Measurements from ENCODE around the gene PTPRD. TPM values are rescaled to one million over a fixed set of nuclear protein-coding genes. Genes with fewer than 3 reads are reported as not detected.
"Not testable (repeated sequence)": the region's sequence is repeated elsewhere in the genome, so short reads cannot be mapped to it uniquely, and the experiment has no call there.

PTPRD gene
- total RNA-seq, 1 donor from 2014 or later = 0.05 TPM

- Mint-ChIP-seq H3K27ac (no peak overlapping the region), H3K27me3 (ENCODE audit: insufficient read depth) (no peaks in the 10 kb centered on the region), H3K4me3 (no peak overlapping the region), H3K36me3 (ENCODE audit: low read depth) (no peaks in the 10 kb centered on the region), H3K9me3 (no peaks in the 10 kb centered on the region), H3K4me1 (ENCODE audit: low read depth) (no peaks in the 10 kb centered on the region)
- intact Hi-C loops (cut with micrococcal nuclease) = no loop called here
- no peak for DNase-seq (ENCODE audit: low spot score)
Observed at GRCh38 chr9:9133526-9133925, 1479.3 kb downstream of the PTPRD start.

GRCh38 chr9:9124616-9125015, 1488.2 kb downstream of the PTPRD start:
- Mint-ChIP-seq H3K4me3 (no peak overlapping the region), H3K27ac (no peak overlapping the region), H3K9me3 (no peaks in the 10 kb centered on the region), H3K27me3 (ENCODE audit: insufficient read depth) (no peaks in the 10 kb centered on the region), H3K36me3 (ENCODE audit: low read depth) (no peaks in the 10 kb centered on the region), H3K4me1 (ENCODE audit: low read depth) (no peaks in the 10 kb centered on the region)
- DNase-seq (ENCODE audit: low spot score) = no peak
- intact Hi-C loops (cut with micrococcal nuclease) = no loop called here

GRCh38 chr9:9122230-9122875, 1490.4 kb downstream of the PTPRD start:
- Mint-ChIP-seq H3K27me3 (ENCODE audit: insufficient read depth) (no peaks in the 10 kb centered on the region), H3K4me1 (ENCODE audit: low read depth) (no peaks in the 10 kb centered on the region), H3K36me3 (ENCODE audit: low read depth) (no peaks in the 10 kb centered on the region), H3K4me3 (no peak overlapping the region), H3K27ac (no peak overlapping the region), H3K9me3 (no peaks in the 10 kb centered on the region)
- no peak for DNase-seq (ENCODE audit: low spot score)
- intact Hi-C loops (cut with micrococcal nuclease) = no loop called here

GRCh38 chr9:9117866-9118265, 1494.9 kb downstream of the PTPRD start:
- Mint-ChIP-seq H3K4me1 (ENCODE audit: low read depth) (no peaks in the 10 kb centered on the region), H3K9me3 (peaks cover 3% of the 10 kb centered on the region), H3K36me3 (ENCODE audit: low read depth) (no peaks in the 10 kb centered on the region), H3K27me3 (ENCODE audit: insufficient read depth) (no peaks in the 10 kb centered on the region), H3K4me3 (no peak overlapping the region), H3K27ac (no peak overlapping the region)
- intact Hi-C loops (cut with micrococcal nuclease) = no loop called here
- DNase-seq (ENCODE audit: low spot score) = no peak

GRCh38 chr9:9112001-9112720, 1500.6 kb downstream of the PTPRD start:
- H3K4me3 Mint-ChIP-seq = no peak overlapping the region
- H3K9me3 Mint-ChIP-seq = peaks cover 3% of the 10 kb centered on the region
- no peak for DNase-seq (ENCODE audit: low spot score)
- no peaks in the 10 kb centered on the region for H3K36me3 Mint-ChIP-seq (ENCODE audit: low read depth)
- no peaks in the 10 kb centered on the region for H3K4me1 Mint-ChIP-seq (ENCODE audit: low read depth)
- intact Hi-C loops (cut with micrococcal nuclease) = no loop called here
- no peaks in the 10 kb centered on the region for H3K27me3 Mint-ChIP-seq (ENCODE audit: insufficient read depth)
- no peak overlapping the region for H3K27ac Mint-ChIP-seq

GRCh38 chr9:9108641-9109040, 1504.2 kb downstream of the PTPRD start:
- no peaks in the 10 kb centered on the region for H3K36me3 Mint-ChIP-seq (ENCODE audit: low read depth)
- H3K27me3 Mint-ChIP-seq (ENCODE audit: insufficient read depth) = no peaks in the 10 kb centered on the region
- H3K4me3 Mint-ChIP-seq = no peak overlapping the region
- no peak for DNase-seq (ENCODE audit: low spot score)
- H3K27ac Mint-ChIP-seq = no peak overlapping the region
- H3K4me1 Mint-ChIP-seq (ENCODE audit: low read depth) = no peaks in the 10 kb centered on the region
- intact Hi-C loops (cut with micrococcal nuclease) = no loop called here
- no peaks in the 10 kb centered on the region for H3K9me3 Mint-ChIP-seq

GRCh38 chr9:9102295-9102694, 1510.5 kb downstream of the PTPRD start:
- intact Hi-C loops (cut with micrococcal nuclease) = no loop called here
- Mint-ChIP-seq H3K4me1 (ENCODE audit: low read depth) (no peaks in the 10 kb centered on the region), H3K27ac (no peak overlapping the region), H3K4me3 (no peak overlapping the region), H3K27me3 (ENCODE audit: insufficient read depth) (no peaks in the 10 kb centered on the region), H3K36me3 (ENCODE audit: low read depth) (no peaks in the 10 kb centered on the region), H3K9me3 (no peaks in the 10 kb centered on the region)
- DNase-seq (ENCODE audit: low spot score) = no peak

GRCh38 chr9:9100070-9100469, 1512.7 kb downstream of the PTPRD start:
- no peak for DNase-seq (ENCODE audit: low spot score)
- no peaks in the 10 kb centered on the region for H3K27me3 Mint-ChIP-seq (ENCODE audit: insufficient read depth)
- no peaks in the 10 kb centered on the region for H3K36me3 Mint-ChIP-seq (ENCODE audit: low read depth)
- intact Hi-C loops (cut with micrococcal nuclease) = no loop called here
- H3K4me1 Mint-ChIP-seq (ENCODE audit: low read depth) = no peaks in the 10 kb centered on the region
- no peaks in the 10 kb centered on the region for H3K9me3 Mint-ChIP-seq
- no peak overlapping the region for H3K4me3 Mint-ChIP-seq
- H3K27ac Mint-ChIP-seq = no peak overlapping the region

- no peaks in the 10 kb centered on the region for H3K4me1 Mint-ChIP-seq (ENCODE audit: low read depth)
- no peak for DNase-seq (ENCODE audit: low spot score)
- no peaks in the 10 kb centered on the region for H3K27me3 Mint-ChIP-seq (ENCODE audit: insufficient read depth)
- intact Hi-C loops (cut with micrococcal nuclease) = no loop called here
- H3K27ac Mint-ChIP-seq = no peak overlapping the region
- H3K4me3 Mint-ChIP-seq = no peak overlapping the region
- peaks cover 4% of the 10 kb centered on the region for H3K9me3 Mint-ChIP-seq
- no peaks in the 10 kb centered on the region for H3K36me3 Mint-ChIP-seq (ENCODE audit: low read depth)
Observed at GRCh38 chr9:9099646-9100045, 1513.2 kb downstream of the PTPRD start.

- H3K4me3 Mint-ChIP-seq; H3K27ac Mint-ChIP-seq; DNase-seq (ENCODE audit: low spot score); H3K4me1 Mint-ChIP-seq (ENCODE audit: low read depth); H3K27me3 Mint-ChIP-seq (ENCODE audit: insufficient read depth); H3K36me3 Mint-ChIP-seq (ENCODE audit: low read depth); intact Hi-C loops (cut with micrococcal nuclease); H3K9me3 Mint-ChIP-seq: not testable (repeated sequence)
Observed at GRCh38 chr9:9097254-9097653, 1515.5 kb downstream of the PTPRD start.

GRCh38 chr9:9091387-9091786, 1521.4 kb downstream of the PTPRD start:
- intact Hi-C loops (cut with micrococcal nuclease) = no loop called here
- DNase-seq (ENCODE audit: low spot score) = no peak
- H3K36me3 Mint-ChIP-seq (ENCODE audit: low read depth) = no peaks in the 10 kb centered on the region
- H3K27me3 Mint-ChIP-seq (ENCODE audit: insufficient read depth) = no peaks in the 10 kb centered on the region
- no peak overlapping the region for H3K27ac Mint-ChIP-seq
- no peak overlapping the region for H3K4me3 Mint-ChIP-seq
- peaks cover 8% of the 10 kb centered on the region for H3K9me3 Mint-ChIP-seq
- H3K4me1 Mint-ChIP-seq (ENCODE audit: low read depth) = no peaks in the 10 kb centered on the region

GRCh38 chr9:9079473-9079872, 1533.3 kb downstream of the PTPRD start:
- intact Hi-C loops (cut with micrococcal nuclease) = no loop called here
- H3K36me3 Mint-ChIP-seq (ENCODE audit: low read depth) = no peaks in the 10 kb centered on the region
- no peaks in the 10 kb centered on the region for H3K27me3 Mint-ChIP-seq (ENCODE audit: insufficient read depth)

GRCh38 chr9:9078301-9078700, 1534.5 kb downstream of the PTPRD start:
- DNase-seq (ENCODE audit: low spot score) = no peak
- Mint-ChIP-seq H3K27ac (no peak overlapping the region), H3K9me3 (peaks cover 16% of the 10 kb centered on the region), H3K36me3 (ENCODE audit: low read depth) (no peaks in the 10 kb centered on the region), H3K4me3 (no peak overlapping the region), H3K27me3 (ENCODE audit: insufficient read depth) (no peaks in the 10 kb centered on the region), H3K4me1 (ENCODE audit: low read depth) (no peaks in the 10 kb centered on the region)
- intact Hi-C loops (cut with micrococcal nuclease) = no loop called here

More at GRCh38 chr9:9079473-9079872, 1533.3 kb downstream of the PTPRD start:
- Mint-ChIP-seq H3K4me3 (no peak overlapping the region), H3K4me1 (ENCODE audit: low read depth) (no peaks in the 10 kb centered on the region), H3K27ac (no peak overlapping the region), H3K9me3 (peaks cover 16% of the 10 kb centered on the region)
- no peak for DNase-seq (ENCODE audit: low spot score)
